Fibroblast of skin of right biceps (primary cell): Measurements from ENCODE around the gene PIGL.

Source experiments
- DNase-seq: peaks from one replicate; pipeline ENCODE4 v3.0.0-alpha.2; 2013

Gene PIGL

GRCh38 chr17:16354585-16354984, 137.6 kb downstream of the PIGL start:
- DNase-seq: no peak

DNA sequence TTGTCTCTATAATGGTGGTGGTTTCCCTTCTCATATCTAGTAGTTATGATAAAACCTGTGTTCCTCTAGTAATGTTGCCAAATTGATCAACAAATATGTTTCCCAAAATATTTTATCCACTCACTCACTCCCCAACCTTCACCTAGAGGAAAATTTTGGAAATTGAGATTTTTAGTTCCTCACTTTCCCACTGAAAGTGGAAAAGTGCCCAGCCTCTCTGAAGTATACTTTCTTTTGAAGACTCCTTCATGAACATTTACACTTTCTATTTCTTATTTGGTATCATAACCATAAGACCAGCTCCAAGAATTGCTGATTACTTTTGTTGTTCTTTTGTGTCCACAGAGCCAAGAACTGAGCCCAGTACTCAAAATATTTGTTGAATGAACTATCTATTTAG, 141.4 kb downstream of the PIGL start:
- no peak for DNase-seq

GRCh38 chr17:16361874-16362273, 144.9 kb downstream of the PIGL start:
- no peak for DNase-seq

- peak; percentile 66 for DNase-seq
These were observed 146.9 kb downstream of the PIGL start for GRCh38 chr17:16363749-16364536.

DNA sequence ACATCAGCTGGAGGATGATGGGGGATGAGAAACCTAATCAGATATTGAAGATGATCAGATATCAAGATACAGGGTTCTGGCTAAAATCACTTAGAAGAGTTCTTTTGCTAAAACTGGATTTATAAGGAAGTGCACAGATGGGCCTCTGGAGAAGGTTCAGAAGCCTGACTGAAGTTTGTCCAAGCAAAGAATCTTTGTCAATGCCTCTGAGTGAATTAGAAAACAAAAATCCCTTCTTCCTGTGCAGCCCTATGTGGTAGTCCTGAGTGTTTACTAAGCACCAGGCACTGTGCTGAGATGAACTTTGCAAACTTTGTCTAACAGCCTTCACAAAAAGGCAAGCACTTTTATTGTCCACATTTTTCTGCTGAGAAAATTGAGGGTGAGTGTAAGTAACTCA, 147.6 kb downstream of the PIGL start:
- DNase-seq: no peak

GRCh38 chr17:16371742-16372141, 154.7 kb downstream of the PIGL start:
- peak; percentile 90 for DNase-seq

- peak; percentile 31 for DNase-seq
These were observed 157.3 kb downstream of the PIGL start for GRCh38 chr17:16374146-16374938.
